HG03520 (cell line): ENCODE results near the gene SPATA6.
"Not testable (repeated sequence)": the region's sequence is repeated elsewhere in the genome, so short reads cannot be mapped to it uniquely, and the experiment has no call there.

Experiments used
- ATAC-seq: cut with Tn5 transposase; IDR thresholded peaks from one replicate; pipeline ENCODE4 v1.9.1; 2021; ENCODE audit warnings: mild to moderate bottlenecking, moderate library complexity; ENCODE audit not compliant: unreplicated experiment

SPATA6 gene

DNA sequence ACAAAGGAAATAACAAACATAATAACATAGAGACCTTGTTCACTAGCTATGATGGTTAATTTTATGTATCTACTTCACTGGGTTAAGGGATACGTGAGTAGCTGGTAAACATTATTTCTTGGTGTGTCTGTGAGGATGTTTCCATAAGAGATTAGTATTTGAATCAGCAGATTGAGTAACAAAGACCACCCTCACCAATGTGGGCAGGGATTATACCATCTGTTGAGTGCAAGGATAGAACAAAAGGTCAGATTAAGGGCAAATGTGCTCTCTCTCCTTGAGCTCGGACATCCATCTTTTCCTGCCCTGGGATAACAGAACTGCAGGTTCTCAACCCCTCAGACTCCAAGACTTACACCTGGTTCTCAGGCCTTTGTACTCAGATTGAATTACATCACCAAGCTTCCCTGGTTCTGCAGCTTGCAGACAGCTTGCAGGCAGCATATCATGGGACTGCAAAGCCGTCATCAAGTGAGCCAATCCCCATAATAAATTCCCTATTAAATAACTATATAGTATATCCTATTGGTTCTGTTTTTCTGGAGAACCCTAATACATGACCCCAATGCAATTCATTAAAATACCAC lies 9.2 kb downstream of the SPATA6 start:
- no peak for ATAC-seq

DNA sequence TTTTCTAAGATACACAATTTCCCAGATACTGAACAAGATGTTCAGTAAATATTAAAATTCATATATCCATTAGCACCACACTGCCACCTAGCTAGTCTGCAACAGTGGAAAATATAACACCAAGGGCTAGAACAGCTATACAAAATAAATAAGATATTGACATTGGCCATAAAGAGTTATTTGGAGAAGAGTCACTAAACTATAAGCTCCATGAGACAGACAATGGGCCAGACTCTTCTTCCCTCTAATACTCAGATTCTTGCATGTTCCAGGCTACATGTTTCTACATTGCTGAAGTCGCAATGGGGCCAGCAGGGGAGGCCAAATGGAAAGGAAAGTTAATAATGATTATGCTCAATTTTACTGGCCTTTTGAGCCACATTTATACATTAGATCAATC lies 21.5 kb downstream of the SPATA6 start:
- no peak for ATAC-seq

DNA sequence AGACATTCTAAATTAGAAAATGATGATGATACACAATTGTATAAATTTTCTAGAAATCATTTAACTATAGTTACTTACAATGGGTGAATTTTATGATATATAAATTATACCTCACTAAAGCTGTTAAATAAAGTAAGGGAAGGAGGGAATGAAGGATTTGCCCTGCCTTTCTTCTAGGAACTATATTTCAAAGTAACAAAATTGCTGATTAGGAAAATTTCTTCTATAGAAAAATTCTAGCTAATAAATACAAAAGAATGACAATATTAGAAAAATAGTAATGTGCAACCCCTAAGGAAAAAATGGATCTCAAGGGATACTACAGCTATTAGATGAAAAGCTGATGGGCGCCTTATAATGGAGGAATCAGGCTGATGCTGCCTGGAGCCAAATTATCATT lies 23.1 kb downstream of the SPATA6 start:
- no peak for ATAC-seq

DNA sequence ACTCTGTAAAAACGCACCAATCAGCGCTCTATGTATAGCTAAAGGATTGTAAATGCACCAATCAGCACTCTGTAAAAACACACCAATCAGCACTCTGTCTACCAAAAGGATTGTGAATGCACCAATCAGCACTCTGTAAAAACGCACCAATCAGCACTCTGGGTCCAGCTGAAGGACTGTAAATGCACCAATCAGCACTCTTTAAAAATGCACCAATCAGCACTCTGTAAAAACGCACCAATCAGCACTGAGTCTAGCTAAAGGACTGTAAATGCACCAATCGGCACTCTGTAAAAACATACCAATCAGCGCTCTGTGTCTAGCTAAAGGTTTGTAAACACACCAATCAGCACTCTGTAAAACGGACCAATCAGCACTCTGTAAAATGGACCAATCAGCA lies 27.8 kb downstream of the SPATA6 start:
- ATAC-seq = not testable (repeated sequence)

DNA sequence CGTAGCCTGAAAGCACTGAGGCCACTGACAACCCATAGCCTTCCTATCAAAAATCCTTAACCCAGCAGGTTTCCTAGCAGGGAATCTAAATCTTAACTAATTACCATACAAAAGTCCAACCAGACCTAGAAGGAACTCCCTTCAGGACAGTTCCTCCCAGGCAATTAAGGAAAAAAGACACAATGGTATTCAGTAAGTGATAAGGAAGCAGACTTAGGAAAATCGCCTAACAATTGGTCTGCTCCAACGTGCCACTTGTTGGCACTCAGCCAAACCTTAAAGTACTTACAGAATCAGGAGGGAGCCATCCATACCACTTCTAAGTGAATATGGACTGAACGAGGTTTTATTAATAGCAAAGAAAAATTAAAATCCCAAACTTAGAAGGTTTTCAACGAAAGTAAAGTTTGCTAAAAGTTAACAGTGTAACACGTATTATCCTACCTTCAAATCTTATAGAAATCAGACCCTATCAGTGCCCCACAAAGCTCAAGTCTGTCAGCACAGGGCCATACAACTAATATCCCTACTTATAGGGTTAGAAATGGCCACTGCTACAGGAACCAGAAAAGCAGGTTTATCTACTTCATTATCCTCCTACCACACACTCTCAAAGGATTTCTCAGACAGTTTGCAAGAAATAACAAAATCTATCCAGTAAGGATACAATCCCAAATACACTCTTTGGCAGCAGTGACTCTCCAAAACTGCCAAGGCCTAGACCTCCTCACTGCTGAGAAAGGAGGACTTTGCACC lies 29.0 kb downstream of the SPATA6 start:
- ATAC-seq = no peak

DNA sequence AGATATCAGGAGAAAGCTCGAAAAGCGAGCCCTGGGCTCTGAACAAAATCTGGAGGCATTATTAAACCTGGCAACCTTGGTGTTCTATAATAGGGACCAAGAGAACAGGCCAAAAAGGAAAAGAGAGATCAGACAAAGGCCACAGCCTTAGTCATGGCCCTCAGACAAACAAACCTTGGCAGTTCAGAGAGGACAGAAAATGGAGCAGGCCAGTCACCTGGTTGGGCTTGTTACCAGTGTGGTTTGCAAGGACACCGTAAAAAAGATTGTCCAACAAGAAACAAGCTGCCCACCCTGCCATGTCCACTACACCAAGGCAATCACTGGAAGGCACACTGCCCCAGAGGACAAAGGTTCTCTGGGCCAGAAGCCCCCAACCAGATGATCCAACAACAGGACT lies 31.2 kb downstream of the SPATA6 start:
- not testable (repeated sequence) for ATAC-seq

DNA sequence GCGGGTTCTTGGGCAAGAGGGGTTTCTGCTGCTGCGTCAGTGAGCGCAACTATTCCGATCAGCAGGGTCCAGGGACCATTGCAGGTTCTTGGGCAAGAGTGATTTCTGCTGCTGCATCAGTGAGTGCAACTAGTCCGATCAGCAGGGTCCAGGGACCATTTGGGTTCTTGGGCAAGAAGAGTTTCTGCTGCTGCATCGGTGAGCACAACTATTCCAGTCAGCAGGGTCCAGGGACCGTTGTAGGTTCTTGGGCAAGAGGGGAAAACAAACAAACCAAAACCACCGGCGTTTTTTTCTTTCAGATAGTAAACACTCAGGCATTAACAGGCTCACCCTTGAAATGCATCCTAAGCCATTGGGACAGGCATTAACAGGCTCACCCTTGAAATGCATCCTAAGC lies 32.6 kb downstream of the SPATA6 start:
- ATAC-seq = no peak

DNA sequence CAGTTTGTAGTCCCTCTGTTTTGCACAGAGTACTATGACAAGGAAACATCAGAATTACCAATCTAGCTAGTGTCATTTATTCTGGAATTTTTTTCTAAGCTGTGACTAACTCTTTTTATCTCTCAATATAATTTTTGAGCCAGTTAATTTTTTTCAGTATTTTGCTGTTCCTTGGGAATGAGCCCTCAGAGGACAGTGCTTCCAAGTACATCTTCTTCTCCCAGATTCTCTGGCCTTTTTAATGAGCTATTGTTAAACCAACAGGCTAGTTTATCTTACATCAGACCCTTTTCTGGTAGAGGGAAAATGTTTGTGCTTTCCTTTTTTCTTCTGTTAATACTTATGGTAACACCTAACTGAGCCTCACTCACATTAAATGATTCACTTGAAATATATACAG lies 34.6 kb downstream of the SPATA6 start:
- not testable (repeated sequence) for ATAC-seq

DNA sequence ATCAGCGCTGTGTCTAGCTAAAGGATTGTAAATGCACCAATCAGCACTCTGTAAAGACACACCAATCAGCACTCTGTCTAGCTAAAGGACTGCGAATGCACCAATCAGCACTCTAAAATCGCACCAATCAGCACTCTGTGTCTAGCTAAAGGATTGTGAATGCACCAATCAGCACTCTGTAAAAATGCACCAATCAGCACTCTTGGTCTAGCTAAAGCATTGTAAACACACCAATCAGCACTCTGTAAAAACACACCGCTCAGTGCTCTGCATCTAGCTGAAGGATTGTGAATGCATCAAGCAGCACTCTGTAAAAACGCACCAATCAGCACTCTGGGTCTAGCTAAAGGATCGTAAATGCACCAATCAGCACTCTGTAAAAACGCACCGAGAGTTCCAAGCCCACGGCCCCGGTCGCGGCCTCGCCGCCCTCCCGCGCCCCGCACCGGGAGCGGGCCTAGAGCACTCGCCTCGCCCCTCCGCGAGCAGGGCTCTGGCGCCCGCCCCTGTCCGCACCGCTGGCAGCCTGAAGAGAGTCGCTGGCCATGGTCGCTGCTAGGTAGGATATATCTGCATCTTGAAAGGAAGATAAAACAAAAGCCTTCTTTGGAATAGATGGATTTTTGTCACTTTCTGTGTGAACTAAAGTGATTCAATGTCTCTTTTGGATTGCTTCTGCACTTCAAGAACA lies 36.5 kb downstream of the SPATA6 start:
- ATAC-seq = not testable (repeated sequence)

DNA sequence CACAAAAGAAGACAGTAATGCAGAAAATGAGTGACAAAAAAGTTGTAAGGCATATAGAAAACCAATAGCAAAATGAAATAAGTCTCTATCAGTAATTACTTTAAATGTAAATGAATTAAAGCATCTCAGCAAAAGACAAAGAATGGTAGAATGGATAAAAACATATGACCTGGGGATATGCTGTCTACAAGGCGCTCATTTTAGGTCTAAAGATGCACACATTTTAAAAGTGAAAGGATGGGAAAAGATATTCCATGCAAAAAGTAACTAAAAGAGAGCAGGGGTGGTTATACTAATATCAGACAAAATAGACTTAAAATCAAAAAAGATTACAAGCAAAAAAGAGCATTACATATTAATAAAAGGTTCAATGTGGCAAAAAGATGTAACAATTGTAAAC lies 41.2 kb downstream of the SPATA6 start:
- no peak for ATAC-seq

DNA sequence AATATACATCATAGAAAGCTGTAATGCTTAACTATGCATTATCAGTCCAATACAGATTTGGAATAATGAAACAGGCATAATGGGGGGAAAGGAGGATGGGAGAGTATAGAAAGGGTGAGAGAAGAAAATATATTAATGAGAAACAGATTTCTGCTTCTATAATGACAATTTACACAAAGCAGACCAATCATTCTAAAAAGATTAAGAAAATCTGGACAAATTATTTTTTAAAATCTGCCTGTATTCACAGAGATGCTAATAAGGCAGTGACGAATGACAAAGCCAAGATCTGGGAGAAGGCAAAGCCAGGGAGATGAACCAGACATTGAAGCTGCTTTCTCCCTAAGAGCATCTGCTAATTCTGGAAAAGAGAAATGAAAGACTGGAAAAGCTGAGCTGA lies 50.0 kb downstream of the SPATA6 start:
- ATAC-seq = no peak

DNA sequence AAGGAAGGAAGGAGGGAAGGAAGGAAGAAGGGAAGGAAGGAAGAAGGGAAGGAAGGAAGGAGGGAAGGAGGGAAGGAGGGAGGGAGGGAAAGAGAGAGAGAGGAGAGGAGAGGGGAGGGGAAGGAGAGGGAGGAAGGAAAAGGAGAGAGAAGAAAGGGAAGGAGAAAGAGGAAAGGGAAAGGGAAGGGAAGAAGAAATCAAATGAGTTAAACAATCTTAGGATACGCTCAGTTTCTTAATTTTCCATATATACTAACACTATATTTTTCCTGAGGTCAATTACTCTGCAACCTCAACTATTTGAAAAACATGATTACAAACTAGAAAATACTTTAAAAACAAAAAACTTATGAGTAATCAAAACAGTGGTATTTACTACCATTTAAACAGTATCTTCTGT lies 53.3 kb downstream of the SPATA6 start:
- ATAC-seq = no peak

DNA sequence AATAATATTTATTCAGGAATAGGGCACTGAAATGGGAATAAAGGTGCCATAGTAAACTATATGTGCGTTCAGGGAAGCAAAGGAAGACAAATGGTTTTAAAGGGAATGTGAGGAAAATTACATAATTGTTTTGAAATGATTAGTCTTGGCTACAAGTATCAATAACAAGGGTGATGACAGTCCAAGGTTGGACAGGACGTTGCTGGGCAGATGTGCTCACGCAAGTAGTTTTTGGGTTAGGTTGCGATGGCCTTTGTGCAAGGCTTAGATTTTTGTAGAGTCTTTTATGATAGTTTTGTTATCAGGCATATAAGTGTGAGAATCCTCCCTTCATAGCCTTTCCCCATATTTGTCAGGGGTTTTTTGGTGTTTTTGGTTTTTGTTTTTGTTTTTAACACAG lies 57.0 kb downstream of the SPATA6 start:
- no peak for ATAC-seq

DNA sequence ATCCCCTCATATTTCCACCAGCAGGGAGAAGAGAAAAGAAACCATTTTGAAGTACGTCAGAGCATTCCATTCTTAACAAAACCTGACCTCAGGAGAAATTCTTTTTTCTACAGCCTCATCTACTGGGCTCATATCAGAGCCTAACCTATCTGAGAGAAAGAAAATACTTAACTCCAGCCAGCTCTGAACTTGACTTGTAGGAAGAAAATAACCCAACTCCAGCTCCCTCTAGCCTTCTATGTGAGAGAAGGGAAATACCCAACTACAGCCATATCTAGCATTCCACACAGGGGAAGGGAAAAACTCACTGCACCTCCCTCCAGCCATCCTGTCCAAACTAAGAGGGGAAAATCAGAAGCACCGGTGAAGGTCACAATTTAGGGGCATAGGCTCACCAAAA lies 57.7 kb downstream of the SPATA6 start:
- no peak for ATAC-seq

DNA sequence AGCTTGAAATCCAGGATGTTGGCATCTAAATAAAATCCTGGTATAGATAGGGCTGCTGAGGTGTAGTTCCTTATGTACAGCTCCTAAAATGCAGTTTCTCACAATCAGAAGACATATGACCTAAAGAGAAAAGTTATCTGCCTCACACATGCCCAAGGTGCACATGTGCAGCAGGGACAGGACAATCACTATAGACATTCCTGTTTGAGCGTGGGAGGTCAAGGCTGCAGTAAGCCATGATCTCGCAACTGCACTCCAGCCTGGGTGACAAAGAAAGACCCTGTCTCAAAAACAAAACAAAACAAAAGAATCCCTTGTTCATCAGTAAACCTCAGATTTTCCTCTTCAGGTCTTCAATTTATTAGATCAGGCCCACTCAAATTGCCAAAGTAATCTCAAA lies 66.1 kb downstream of the SPATA6 start:
- ATAC-seq = no peak

DNA sequence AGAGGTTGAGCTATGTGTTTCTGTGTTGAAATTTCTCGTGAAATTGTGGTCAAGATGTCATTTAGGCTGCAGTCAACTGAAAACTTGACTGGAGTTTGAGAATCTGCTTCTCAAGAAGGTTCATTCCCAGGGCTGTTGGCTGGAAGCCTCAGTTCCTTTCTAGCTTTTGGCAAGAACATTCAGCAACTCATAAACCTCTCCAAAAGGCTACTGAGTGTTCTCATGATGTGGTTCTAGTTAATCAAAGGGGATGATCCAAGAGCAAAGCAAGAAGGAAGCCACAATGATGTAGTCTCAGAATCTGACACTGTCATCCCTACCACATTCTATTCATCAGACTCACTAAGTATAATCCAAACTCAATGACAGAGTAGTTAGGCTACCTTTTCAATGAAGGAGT lies 66.6 kb downstream of the SPATA6 start:
- ATAC-seq = no peak

DNA sequence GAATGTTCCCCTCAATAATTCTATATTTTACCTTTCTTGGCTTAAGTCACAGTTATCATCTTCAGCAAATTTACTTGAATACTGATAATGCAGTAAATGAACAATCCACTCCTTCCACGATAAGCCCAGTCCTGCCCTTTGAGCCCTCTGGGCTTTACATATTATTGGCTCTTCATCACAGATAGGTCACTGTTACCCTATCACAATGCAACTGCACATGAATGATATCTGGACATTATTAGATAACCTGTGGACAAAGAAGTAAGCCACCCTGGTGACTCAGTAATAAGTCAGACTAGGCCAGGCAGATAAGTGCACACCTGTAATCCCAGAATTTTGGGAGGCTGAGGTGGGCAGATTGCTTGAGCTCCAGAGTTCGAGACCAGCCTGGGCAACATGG lies 69.4 kb downstream of the SPATA6 start:
- no peak for ATAC-seq

DNA sequence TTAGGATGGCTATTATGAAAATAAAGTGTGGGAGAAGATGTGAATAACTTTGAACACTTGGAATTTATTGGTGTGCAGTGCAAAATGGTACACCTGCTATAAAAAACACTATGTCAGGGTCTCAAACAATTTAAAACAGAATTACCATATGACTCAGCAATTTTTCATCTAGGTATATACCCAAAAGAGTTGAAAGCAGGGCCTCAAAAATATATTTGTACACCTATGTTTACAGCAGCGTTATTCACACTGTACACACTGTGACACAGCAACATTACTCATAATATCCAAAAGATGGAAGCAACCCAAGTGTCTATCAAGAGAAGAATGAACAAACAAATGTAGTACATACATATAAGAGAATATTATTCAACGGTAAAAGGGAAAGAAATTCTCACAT lies 75.8 kb downstream of the SPATA6 start:
- no peak for ATAC-seq

DNA sequence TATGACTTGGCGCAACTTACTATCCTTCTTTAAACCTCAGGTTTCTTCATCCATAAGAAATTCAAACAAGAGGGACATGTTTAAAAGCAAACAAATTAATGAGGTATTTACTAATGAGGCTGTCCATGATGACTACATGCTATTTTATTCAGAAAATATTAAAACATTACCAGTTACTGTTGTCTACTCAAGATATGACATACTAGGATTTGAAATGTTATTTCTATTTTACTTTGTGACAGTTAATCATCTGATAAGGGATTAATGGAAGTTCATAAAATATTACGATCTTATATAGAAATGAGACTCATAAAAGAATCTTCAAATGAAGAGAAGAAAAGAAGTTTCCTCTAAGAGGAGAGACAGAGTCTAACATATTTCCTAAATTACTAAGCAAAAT lies 80.1 kb downstream of the SPATA6 start:
- no peak for ATAC-seq

DNA sequence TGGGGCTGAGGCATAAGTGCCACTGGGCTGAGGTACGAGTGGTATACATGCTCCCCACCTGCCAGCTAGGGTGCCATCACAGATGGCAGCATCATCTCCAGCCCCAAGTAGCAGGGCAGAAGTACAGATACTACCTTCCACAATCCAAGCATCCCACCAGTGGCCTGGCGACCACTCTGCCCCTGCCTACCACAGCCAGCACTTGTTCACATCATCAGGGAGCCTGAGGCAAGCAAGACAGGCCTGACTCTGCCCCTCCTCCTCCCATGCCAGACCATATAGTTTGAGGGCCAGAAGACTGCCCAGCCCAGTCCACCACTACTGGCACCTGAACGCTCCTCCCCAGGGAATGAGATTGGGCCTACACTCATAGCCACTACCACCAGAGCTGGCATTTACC lies 84.6 kb downstream of the SPATA6 start:
- no peak for ATAC-seq

DNA sequence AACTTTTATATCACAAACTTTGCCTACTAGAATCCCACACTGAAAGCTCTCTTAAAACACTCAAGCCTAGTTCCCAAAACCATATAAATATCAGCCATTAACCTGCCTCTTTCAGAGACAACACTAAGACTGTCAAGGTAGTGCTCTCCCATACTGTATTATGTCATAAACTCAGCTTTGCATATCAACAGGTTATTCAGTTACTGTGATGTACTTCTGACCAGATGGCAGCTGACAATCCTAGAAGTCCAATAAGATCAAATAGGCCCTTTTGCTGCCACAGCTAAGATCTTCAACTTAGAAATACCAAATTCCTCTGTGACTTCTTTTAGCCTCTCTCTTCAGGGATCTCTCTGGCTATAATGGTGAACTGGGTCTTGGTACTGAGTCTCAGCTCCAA lies 97.2 kb downstream of the SPATA6 start:
- ATAC-seq = no peak

DNA sequence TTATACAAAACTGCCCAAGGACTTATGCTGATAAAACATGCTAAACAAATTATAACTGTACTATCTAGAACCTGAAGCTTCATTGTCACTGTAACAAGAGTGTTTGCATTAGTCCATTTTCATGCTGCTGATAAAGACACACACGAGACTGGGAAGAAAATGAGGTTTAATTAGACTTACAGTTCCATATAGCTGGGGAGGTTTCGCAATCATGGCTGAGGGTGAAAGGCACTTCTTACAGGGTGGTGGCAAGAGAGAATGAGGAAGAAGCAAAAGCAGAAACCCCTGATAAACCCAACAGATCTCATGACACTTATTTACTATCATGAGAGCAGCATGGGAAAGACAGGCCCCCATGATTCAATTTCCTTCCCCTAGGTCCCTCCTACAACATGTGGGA lies 100.4 kb downstream of the SPATA6 start:
- ATAC-seq = no peak
